H9 (cell line): ENCODE measurements around the gene GNPNAT1. TPM values are rescaled to one million over a fixed set of nuclear protein-coding genes. Genes with fewer than 3 reads are reported as not detected.

Experiments
- DNase-seq: peaks from one replicate; pipeline ENCODE4 v3.0.0-alpha.2; 2017
- H2AFZ ChIP-seq: one replicate; pipeline ENCODE4 v1.6.1; 2013; ENCODE audit warnings: mild to moderate bottlenecking, low read length, control low read depth, moderate library complexity
- H2AK5ac ChIP-seq: 2 replicates; pipeline ENCODE4 v1.6.1; 2013; ENCODE audit warnings: low read length, control low read depth, mixed read lengths; ENCODE audit not compliant: insufficient read length
- H2BK120ac ChIP-seq: one replicate; pipeline ENCODE4 v1.6.1; 2013; ENCODE audit warnings: low read depth, mild to moderate bottlenecking, low read length, control low read depth, inconsistent platforms; ENCODE audit not compliant: poor library complexity, severe bottlenecking
- H2BK12ac ChIP-seq: 2 replicates; pipeline ENCODE4 v1.6.1; 2013; ENCODE audit warnings: low read length, control low read depth, mixed read lengths, low read depth; ENCODE audit not compliant: insufficient read length
- H2BK15ac ChIP-seq: 2 replicates; pipeline ENCODE4 v1.6.1; 2013; ENCODE audit warnings: low read depth, low read length, control low read depth
- H2BK20ac ChIP-seq: one replicate; pipeline ENCODE4 v1.6.1; 2013; ENCODE audit warnings: low read depth, mild to moderate bottlenecking, low read length, control low read depth, inconsistent platforms; ENCODE audit not compliant: poor library complexity, severe bottlenecking
- H2BK5ac ChIP-seq: 2 replicates; pipeline ENCODE4 v1.6.1; 2013; ENCODE audit warnings: low read length, control low read depth, mixed read lengths; ENCODE audit not compliant: insufficient read length
- H3K14ac ChIP-seq: 2 replicates; pipeline ENCODE4 v1.6.1; 2013; ENCODE audit warnings: low read length, control low read depth; ENCODE audit not compliant: insufficient read depth
- H3K18ac ChIP-seq: 2 replicates; pipeline ENCODE4 v1.6.1; 2013; ENCODE audit warnings: low read depth, mild to moderate bottlenecking, mixed read lengths, low read length, control low read depth; ENCODE audit not compliant: insufficient read length
- H3K23ac ChIP-seq: 2 replicates; pipeline ENCODE4 v1.6.1; 2013; ENCODE audit warnings: low read length, control low read depth, mixed read lengths, low read depth; ENCODE audit not compliant: insufficient read length
- H3K23me2 ChIP-seq: 2 replicates; pipeline ENCODE4 v1.6.1; 2013; ENCODE audit warnings: low read depth, mild to moderate bottlenecking, mixed read lengths, low read length, control low read depth; ENCODE audit not compliant: insufficient read length, poor library complexity, severe bottlenecking
- H3K27ac ChIP-seq: 2 replicates; pipeline ENCODE4 v1.5.1; 2013; ENCODE audit warnings: low read length, control low read depth, mixed read lengths, low read depth; ENCODE audit not compliant: insufficient read length
- H3K27me3 ChIP-seq: 2 replicates; pipeline ENCODE4 v1.6.1; 2013; ENCODE audit warnings: low read length, control low read depth, inconsistent platforms; ENCODE audit not compliant: insufficient read depth
- H3K4ac ChIP-seq: 2 replicates; pipeline ENCODE4 v1.6.1; 2013; ENCODE audit warnings: low read depth, mild to moderate bottlenecking, control low read depth, inconsistent platforms, low read length, moderate library complexity
- H3K4me1 ChIP-seq: 2 replicates; pipeline ENCODE4 v1.6.1; 2013; ENCODE audit warnings: low read length, control low read depth, inconsistent platforms; ENCODE audit not compliant: insufficient read depth
- H3K4me2 ChIP-seq: 2 replicates; pipeline ENCODE4 v1.6.1; 2013; ENCODE audit warnings: low read length, control low read depth, mixed read lengths; ENCODE audit not compliant: insufficient read length, insufficient read depth
- H3K56ac ChIP-seq: 2 replicates; pipeline ENCODE4 v1.6.1; 2013; ENCODE audit warnings: low read depth, mild to moderate bottlenecking, mixed read lengths, low read length, control low read depth; ENCODE audit not compliant: insufficient read length
- H3K79me1 ChIP-seq: 2 replicates; pipeline ENCODE4 v1.6.1; 2013; ENCODE audit warnings: low read depth, mild to moderate bottlenecking, moderate library complexity, low read length, control low read depth, inconsistent platforms; ENCODE audit not compliant: insufficient read depth, poor library complexity, severe bottlenecking
- H3K79me2 ChIP-seq: 2 replicates; pipeline ENCODE4 v1.6.1; 2013; ENCODE audit warnings: low read length, control low read depth, inconsistent platforms; ENCODE audit not compliant: insufficient read depth
- H3K9ac ChIP-seq: 2 replicates; pipeline ENCODE4 v1.6.1; 2013; ENCODE audit warnings: low read length, control low read depth, mixed read lengths; ENCODE audit not compliant: insufficient read length; ENCODE audit errors: extremely low read depth
- H3K9me3 ChIP-seq: one replicate; pipeline ENCODE4 v1.6.1; 2013; ENCODE audit warnings: low read depth, low read length, inconsistent platforms; ENCODE audit not compliant: control insufficient read depth
- H3T11ph ChIP-seq: one replicate; pipeline ENCODE4 v1.6.1; 2013; ENCODE audit warnings: mild to moderate bottlenecking, low read length, control low read depth, inconsistent platforms
- H4K20me1 ChIP-seq: one replicate; pipeline ENCODE4 v1.6.1; 2013; ENCODE audit not compliant: control insufficient read depth, insufficient read length, insufficient read depth
- H4K5ac ChIP-seq: 2 replicates; pipeline ENCODE4 v1.6.1; 2013; ENCODE audit warnings: low read depth, mild to moderate bottlenecking, mixed read lengths, low read length, control low read depth; ENCODE audit not compliant: insufficient read length
- H4K8ac ChIP-seq: replicated peaks from 2 replicates; pipeline ENCODE4 v1.6.1; 2013; ENCODE audit warnings: low read length, control low read depth, mixed read lengths, low read depth; ENCODE audit not compliant: insufficient read length
- H4K91ac ChIP-seq: 2 replicates; pipeline ENCODE4 v1.6.1; 2013; ENCODE audit warnings: low read depth, mild to moderate bottlenecking, moderate library complexity, mixed read lengths, low read length, control low read depth; ENCODE audit not compliant: insufficient read length
- H3K27ac Mint-ChIP-seq, 3 experiments: 2 replicates in 2 of 3; 3 replicates in 1 of 3; pipeline ENCODE4 v1.8.0; 2020 to 2021; ENCODE audit warnings: mixed read lengths in 3 of 3, mild to moderate bottlenecking in 1 of 3, moderate library complexity in 1 of 3
- H3K27me3 Mint-ChIP-seq: 2 replicates; pipeline ENCODE4 v1.8.0; 2021; ENCODE audit warnings: low read depth, mild to moderate bottlenecking, moderate library complexity, mixed read lengths
- H3K36me3 Mint-ChIP-seq, 3 experiments: 2 replicates in 2 of 3; 3 replicates in 1 of 3; pipeline ENCODE4 v1.8.0; 2020 to 2021; ENCODE audit warnings: low read depth in 3 of 3, mixed read lengths in 3 of 3; ENCODE audit not compliant: insufficient read depth in 1 of 3
- H3K4me1 Mint-ChIP-seq, 2 experiments: 2 replicates each; pipeline ENCODE4 v1.8.0; 2020; ENCODE audit warnings: mixed read lengths in 2 of 2
- H3K4me3 Mint-ChIP-seq, 2 experiments: 2 replicates in 1 of 2; 3 replicates in 1 of 2; pipeline ENCODE4 v1.8.0; 2020 to 2021; ENCODE audit warnings: mild to moderate bottlenecking in 2 of 2, mixed read lengths in 2 of 2, moderate library complexity in 1 of 2
- H3K9me3 Mint-ChIP-seq, 2 experiments: 2 replicates in 1 of 2; 3 replicates in 1 of 2; pipeline ENCODE4 v1.8.0; 2020; ENCODE audit warnings: mild to moderate bottlenecking in 2 of 2, mixed read lengths in 2 of 2, moderate library complexity in 1 of 2
- CTCF ChIP-seq: fragments of 200-600 bp; sonication (generic); conservative IDR thresholded peaks from 3 replicates; pipeline ENCODE4 v1.8.0; 2021; ENCODE audit warnings: antibody characterized with exemption, mild to moderate bottlenecking
- WGBS: extraction: QIAGEN DNeasy Blood & Tissue Kit; methylation state at CpG from one replicate; pipeline ENCODE4 v1.1.7; 2013; ENCODE audit warnings: missing lambda C conversion rate, low lambda C conversion rate, mixed read lengths; ENCODE audit not compliant: insufficient read length; ENCODE audit errors: extremely low coverage; 5-methylcytosine and 5-hydroxymethylcytosine counted together
- total RNA-seq: library from RNA; stranded (reverse); gene quantifications from 2 replicates; pipeline ENCODE4 v1.2.1, GENCODE V29; 2021

Gene GNPNAT1
- total RNA-seq, 1 experiment from 2014 or later: 49.0 TPM

GRCh38 chr14:52790011-52790755 is 1.2 kb downstream of the GNPNAT1 start:
- Mint-ChIP-seq H3K27me3 (no peaks in the 10 kb centered on the region), H3K36me3 (peaks cover 0 to 11% (median 4%) of the 10 kb centered on the region in 3 experiments; a peak in 5 of 7 replicates), H3K4me1 (peaks cover 21 to 25% of the 10 kb centered on the region in 2 experiments), H3K27ac (peak overlapping the region in 2 of 3 experiments; percentile 58 to 93; a peak in 4 of 7 replicates), H3K9me3 (no peaks in the 10 kb centered on the region; a peak in 2 of 5 replicates), H3K4me3 (peak overlapping the region; percentile 91 to 94)
- Histone ChIP-seq H3K4me2 (peak overlapping the region; percentile 98), H3K18ac (no peak overlapping the region), H3K27me3 (no peaks in the 10 kb centered on the region), H4K5ac (no peak overlapping the region), H2AK5ac (no peak overlapping the region), H3K79me2 (no peaks in the 10 kb centered on the region; the same call in 1 of the 2 replicates), H3K14ac (no peak overlapping the region), H2BK5ac (no peak overlapping the region), H2BK120ac (no peak overlapping the region), H3K23ac (no peak overlapping the region), H3K9me3 (no peaks in the 10 kb centered on the region), H3K4me1 (peaks cover 4% of the 10 kb centered on the region; the same call in 1 of the 2 replicates), H3K56ac (no peak overlapping the region), H4K20me1 (no peaks in the 10 kb centered on the region), H3K27ac (no peak overlapping the region), H3K23me2 (peaks cover 10% of the 10 kb centered on the region), H4K8ac (no peak overlapping the region), H2BK15ac (no peak overlapping the region), H3K79me1 (no peaks in the 10 kb centered on the region), H3K4ac (no peak overlapping the region), H2BK12ac (no peak overlapping the region), H2AFZ (no peak overlapping the region), H3K9ac (peak overlapping the region; percentile 26), H2BK20ac (no peak overlapping the region), H3T11ph (no peak overlapping the region), H4K91ac (no peak overlapping the region)
- DNase-seq: no peak
- no CpG with 5 or more reads among the region's 18 CpGs for WGBS
- no peak for TF ChIP-seq CTCF
